SW480 (cell line): Measurements from ENCODE around the gene EXOC3L4.
"Not testable (repeated sequence)": the region's sequence is repeated elsewhere in the genome, so short reads cannot be mapped to it uniquely, and the experiment has no call there.

Experiments used
- DNase-seq: peaks from one replicate; pipeline ENCODE4 v3.0.0-alpha.2; 2016; ENCODE audit warnings: low spot score

EXOC3L4 gene

DNA sequence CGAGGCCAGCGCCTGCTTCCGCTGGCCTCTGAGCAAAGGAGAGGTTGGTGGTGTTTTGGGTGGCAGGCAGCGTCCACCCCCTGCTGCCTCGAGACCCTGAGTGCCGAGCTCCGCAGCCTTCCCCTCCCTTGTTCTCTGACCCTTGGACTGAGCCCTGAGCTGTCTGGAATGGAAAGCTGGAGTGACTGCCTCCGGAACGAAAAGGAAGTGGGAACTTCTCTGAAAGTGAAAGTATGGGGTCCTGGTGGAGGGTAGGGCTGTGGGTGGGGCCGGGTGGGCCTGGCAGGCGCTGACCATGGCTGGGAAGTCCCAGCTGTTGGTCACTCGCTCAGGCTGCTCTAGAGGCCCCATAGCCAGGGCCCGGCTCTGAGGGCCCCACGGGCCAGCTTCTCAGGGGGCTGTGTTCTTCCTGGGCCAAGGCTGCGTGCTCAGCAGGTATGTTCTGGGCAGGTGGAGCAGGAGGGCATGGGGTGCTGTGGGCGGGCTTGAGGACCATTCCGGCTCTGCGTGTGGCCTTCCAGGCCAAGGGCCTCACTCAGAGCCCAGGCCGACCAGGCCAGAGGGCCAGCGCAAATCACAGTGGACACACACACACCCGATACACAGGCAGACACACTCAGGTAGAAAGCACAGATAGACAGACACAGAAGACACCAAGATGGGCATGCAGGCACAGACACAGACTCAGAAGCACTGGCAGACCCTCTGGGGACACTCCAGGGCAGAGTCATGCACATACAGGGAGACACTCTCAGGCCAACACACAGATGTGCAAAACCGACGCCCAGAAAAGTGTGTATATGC is at the start of gene EXOC3L4:
Gene EXOC3L4, plus strand, starts transcription at position 320 of the 804 bp plus-strand sequence. CDS start 5,495 bp downstream, outside the sequence.
- DNase-seq: no peak

DNA sequence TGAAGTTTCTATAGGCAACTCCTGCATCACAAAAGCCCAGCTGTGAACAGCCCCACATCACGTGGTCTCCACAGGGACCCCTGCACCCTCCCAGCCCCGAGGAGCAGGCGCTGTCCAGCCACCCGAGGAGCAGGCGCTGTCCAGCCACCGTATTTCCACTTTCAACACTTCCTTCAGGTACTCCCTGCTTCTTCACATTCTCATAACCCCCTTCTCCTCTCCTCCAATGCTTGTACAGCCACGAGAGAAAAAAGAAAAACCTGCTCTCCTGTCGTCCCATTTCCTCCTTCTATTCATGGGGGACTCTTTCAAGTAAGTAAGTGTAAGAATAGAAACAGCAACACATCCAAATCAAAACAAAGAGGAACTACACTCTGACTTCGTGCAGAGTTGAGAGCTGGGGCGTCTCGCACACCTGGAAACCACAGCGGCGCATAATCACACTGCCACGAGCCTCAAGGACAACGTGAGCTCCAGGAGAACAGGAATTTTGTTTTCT is 49.1 kb upstream of the EXOC3L4 start:
- no peak for DNase-seq

DNA sequence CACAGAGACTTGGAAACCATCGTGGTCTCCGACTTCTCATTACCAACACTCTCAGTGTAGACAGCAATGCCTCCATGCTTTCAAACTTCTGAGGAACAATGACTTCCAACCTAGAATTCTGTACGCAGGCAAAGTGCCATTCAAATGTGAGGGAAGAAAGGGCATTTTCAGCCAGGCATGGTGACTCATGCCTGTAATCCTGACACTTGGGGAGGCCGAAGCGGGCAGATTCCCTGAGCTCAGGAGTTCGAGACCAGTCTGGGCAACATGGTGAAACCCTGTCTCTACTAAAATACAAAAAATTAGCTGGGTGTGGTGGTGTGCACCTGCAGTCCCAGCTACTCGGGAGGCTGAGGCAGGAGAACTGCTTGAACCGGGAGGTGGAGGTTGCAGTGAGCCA is 47.1 kb upstream of the EXOC3L4 start:
- not testable (repeated sequence) for DNase-seq

DNA sequence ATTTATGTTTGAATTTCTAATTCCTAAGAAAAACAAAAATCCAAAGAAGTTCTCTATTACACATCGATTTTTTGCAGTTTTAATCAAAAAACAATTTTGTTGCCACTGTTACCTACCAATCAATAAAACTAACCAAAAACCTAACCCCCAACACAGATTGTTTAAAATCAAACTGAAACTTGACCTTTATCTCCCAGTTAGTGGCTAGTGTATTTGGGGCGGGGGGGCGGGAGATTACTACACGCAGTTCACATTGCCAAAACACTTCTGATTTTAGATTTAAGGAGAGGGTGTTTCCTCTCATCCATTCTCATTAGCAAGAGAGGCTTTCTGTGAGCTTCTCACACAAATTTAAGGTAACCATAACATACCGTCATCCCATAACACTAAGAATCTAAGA is 43.6 kb upstream of the EXOC3L4 start:
- DNase-seq: no peak

DNA sequence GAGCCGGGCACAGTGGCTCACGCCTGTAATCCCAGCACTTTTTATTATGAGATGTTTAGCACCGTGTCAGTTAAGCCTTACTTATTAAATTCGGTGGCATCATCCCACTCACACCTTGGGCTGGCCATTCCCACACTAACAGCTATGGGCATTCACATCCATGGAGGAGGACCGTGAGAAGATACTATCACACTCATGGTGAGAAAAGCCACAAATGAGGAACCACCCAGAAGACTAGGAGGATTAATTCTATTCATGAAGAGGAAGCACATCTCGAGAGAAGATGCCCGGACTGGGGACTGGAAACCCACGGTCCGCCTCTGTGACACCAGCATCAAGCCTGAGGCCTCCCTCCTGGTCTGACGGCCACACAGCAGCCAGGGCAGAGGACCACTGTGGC is 42.1 kb upstream of the EXOC3L4 start:
- no peak for DNase-seq

DNA sequence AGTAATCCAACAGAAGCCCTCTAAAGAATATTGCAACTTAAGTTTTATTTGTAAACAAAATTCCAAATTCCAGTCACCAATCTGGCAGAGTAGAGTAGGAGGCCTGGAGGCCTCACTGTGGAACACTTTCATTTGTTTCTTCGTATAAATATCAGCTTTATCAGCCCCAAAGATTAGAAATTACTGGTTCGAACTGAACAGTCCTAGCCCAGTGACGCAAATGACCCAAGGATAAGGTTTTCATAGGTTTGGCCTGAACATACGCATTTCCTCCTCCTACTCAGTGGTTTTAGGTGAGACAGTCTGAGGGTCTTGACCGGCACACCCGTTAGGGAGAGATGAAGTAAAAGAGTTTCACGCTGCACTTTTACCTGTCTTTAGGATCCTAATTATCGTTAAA is 38.8 kb upstream of the EXOC3L4 start:
- DNase-seq: no peak

DNA sequence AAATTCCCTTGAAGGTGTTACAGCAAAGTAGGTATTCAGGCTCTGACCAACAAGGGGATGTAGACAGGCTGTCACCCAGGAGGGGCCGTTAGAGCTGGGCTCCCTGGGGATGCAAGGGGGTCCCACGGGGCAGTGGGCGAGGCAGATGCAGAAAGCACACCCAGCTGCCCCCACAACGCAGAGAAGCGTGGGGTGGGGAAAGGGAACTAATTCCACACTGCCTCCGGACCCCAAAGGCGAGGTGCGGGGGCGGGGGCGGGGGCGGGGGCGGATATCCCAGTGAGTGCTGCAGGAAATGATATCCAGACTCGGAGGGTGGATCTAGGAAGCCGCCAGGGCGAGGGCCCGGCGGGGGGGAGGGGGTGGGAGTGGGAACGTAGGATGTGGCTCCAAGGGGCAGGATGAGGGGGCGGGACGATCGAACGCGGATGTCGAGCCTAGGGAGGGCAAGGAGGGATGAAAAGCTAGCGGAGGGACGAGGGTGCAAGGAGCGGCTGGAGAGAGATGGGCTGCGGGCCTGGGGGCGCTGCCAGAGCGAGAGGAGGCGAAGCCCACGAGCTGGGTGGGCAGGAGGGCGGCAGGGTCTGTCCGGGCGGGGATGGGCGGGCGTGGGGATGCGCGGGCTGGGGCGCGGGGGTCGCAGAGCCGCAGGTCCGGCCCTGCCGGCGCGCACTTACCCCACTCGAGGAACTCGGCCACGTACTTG is 38.0 kb upstream of the EXOC3L4 start:
- DNase-seq: peak; percentile 49

DNA sequence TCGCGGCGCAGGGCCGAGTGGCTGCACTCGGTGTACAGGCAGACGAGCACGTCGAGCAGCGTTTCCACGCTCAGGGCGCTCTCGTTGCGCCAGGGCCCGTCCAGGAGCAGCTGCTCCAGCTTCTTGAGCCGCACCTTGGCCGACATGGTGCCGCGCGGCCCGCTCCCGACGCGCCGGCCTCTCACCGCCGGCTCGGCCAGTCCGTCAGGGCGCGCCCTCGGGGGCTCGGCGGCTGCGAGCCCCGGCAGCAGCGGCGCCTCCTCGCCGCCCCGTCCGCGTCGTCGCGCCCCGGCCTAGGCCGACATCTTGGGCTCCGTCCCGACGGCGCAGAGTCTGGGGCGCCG is 37.5 kb upstream of the EXOC3L4 start:
- peak; percentile 41 for DNase-seq

DNA sequence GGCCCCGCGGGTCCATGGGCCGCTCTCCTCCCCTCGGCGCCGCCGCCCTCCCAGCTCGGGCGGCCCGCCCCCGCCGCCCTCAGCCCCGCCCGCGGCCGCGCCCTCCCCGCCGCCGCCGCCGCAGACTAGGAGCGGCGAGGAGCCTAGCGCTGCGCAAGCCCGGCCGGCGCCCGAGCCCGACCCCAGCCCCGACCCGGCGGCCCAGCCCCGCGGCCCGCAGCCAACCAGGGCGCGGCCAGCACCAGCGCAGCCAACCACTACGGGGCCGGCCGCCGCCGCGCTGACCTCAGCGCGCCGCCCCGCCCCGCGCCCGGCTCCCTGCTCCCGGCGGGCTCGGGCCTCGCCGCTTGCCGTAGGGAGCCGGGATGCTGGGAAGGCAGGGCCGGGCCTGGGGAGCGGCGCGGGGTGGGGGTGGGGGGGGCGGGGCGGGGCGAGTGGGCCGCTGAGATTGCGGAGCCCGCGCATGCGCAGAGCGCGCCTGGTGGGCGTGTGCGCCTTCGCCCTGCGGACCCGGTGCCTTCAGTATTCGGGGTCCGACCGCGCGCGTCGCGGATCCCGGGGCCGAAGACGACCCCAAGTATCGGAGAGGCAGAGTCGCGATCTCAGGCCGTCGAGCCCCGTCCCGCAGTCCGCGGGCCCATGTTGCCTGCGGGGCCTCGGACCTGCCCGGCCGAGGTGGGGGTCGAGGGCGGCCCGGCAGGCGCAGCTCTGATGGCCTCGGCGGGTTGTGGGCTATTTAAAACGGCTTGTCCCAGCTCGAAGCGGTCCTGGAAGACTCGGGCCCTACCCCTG is 37.0 kb upstream of the EXOC3L4 start, which contains the start of gene CDC42BPB:
Gene CDC42BPB, minus strand, starts transcription at position 178 of the 792 bp plus-strand sequence. CDS start 376 bp downstream, outside the sequence.
- peak; percentile 92 for DNase-seq

DNA sequence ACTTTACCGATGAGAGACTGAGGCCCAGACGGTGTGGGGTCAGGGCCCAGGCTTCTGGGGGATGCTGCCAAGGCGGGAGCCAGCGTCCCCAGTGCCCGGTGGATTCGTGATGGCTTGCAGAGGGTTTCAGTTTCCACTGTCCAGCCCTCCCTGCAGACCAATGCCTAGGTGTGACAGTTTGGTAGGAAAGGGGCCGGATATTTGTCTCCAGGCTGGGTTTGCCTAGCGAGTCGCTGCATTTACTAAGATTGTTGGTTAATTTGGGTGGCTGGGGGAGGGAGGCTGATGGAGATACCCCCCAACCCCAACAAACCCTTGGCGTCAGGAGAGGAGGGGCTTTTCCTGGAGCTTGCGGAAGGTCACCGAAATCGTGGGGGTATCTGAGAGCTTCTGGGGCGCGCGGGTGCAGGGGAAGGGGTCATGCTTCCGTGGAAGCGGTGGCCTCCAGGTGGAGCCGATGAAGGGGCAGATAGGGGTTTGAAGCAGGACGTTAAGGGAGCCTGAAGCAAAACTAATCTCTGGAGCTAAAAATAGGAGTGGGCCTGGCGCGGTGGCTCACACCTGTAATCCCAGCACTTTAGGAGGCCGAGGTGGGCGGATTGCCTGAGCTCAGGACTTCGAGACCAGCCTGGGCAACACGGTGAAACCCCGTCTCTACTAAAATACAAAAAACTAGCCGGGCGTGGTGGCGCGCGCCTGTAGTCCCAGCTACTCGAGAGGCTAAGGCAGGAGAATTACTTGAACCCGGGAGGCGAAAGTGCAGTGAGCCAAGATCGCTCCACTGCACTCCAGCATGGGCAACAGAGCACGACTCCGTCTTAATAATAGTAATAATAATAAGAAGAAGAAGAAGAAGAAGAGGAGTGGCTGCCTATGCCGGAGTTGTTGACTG is 36.1 kb upstream of the EXOC3L4 start:
- DNase-seq: no peak

DNA sequence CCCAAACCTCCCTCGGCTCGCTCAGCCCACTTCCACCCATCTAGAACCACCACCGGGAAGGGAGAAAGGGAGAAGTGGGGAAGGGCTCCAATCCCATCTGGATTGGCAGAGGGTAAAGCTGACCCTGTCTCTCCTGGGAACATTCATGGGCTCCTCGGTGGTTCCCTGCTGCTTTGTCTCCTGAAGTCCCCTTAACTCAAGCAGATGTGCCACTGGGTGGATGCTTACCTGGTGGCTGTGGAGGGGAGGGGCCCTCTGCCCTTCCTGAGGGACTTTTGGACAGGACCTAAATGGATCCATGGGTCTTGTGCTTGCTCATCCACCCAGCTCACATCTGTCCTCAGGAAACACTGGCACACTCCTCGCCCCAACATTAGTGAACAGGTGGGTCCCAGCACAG is 35.0 kb upstream of the EXOC3L4 start:
- no peak for DNase-seq

DNA sequence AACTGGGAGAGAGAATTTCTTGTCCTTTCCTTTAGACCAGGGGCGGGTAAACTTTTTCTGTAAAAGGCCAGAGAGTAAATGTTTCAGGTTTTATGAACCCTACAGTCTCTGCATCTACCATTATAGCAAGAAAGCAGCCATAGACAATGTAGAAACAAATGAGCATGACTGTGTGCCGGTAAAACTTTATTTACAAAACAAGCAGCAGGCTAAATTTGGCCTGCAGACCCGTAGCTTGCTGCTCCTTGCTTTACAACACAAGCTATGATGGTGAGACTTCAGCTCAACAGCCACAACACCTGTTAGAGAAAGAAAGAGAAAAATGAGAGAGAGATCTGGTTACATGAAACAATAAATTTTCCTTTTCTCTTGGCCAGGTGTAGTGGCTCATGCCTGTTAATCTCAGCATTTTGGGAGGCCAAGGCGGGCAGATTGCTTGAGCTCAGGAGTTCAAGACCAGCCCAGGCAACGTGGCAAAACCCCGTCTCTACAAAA is 33.0 kb upstream of the EXOC3L4 start:
- no peak for DNase-seq

DNA sequence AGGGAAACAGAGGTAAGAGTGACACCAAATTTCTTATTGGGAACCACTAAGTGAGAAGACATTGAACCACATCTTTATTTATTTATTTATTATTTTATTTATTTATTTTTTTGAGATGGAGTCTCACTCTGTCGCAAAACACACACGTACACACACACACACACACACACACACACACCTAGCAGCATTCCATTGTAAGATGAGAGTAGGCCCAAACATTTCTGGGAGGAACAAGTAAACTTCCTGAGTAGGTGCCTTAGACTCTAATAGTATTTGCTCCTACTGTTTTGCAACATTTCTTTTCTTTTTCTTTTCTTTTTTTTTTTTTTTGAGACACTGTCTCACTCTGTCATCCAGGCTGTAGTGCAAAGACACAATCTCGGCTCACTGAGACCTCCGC is 30.1 kb upstream of the EXOC3L4 start:
- DNase-seq: no peak

DNA sequence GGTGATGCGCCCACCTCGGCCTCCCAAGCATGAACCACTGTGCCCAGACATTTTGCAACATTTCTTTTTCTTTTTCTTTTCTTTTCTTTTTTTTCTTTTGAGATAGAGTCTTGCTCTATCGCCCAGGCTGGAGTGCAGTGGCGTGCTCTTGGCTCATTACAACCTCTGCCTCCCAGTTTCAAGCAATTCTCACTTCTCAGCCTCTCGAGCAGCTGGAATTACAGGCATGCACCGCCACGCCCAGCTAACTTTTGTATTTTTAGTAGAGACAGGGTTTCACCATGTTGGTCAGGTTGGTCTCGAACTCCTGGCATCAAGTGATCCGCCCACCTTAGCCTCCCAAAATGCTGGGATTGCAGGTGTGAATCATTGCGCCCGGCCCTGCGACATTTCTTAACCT is 29.5 kb upstream of the EXOC3L4 start:
- DNase-seq: no peak

DNA sequence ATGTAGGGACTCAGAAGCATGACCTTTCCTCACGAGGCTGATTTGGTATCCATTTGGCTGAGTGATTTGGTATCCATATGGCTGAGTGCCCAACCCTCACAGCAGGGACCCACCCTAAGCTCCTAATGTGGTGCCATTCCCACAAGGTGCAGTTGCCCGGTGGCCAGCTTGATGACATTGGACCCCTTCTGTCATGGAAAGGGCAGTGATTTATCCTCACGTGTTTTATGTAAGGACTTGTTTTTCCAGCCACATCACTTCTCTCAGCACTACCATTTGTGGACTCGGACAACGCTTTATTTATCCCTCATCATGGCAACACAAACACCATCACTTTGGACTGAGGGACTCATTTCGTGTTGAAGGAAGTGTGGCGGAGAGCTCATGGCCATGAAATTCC is 28.7 kb upstream of the EXOC3L4 start:
- no peak for DNase-seq

DNA sequence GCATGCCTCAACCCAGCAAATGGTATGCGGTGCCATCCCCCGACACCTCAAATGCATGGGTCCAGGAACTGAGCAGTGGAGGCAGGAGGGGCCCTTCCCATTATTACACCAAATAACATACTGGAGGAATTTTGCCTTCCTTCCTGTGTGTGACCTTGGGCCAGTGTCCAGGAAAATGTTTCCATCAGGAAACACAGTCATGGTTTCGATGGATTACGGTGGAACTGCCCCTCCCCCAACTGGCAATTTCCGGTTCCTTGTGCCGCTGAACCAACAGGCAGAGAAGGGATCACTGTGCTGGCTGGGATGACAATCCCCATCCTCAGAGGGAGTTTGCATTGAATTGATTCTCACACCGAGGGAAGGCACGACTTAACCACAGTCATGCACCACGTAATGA is 28.1 kb upstream of the EXOC3L4 start:
- no peak for DNase-seq

DNA sequence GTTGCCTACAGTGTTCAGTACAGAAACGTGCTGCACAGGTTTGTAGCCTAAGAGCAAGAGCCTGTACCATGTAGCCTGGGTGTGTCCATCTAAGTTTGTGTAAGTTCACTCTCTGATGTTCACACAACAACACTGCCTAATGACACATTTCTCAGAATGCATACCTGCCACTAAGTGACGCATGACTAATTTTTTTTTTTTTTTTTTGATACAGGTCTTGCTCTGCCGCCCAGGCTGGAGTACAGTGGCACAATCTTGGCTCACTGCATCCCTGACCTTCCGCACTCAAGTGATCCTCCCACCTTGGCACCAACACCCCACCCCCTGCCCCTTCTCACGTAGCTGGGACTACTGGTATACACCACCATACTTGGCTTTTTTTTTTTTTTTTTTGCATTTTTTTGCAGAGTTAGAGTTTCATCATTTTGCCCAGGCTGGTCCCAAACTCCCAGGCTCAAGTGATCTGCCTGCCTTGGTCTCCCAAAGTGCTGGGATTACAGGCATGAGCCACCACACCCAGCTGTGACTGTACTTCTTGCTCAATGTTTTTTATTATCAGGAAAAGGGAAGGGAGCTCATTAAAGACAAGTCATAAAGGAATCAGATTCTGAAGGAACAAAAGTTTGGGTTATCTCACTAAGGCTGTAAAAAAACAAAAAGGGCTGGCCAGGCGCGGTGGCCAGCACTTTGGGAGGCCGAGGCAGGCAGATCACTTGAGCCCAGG is 27.1 kb upstream of the EXOC3L4 start:
- peak; percentile 95 for DNase-seq

DNA sequence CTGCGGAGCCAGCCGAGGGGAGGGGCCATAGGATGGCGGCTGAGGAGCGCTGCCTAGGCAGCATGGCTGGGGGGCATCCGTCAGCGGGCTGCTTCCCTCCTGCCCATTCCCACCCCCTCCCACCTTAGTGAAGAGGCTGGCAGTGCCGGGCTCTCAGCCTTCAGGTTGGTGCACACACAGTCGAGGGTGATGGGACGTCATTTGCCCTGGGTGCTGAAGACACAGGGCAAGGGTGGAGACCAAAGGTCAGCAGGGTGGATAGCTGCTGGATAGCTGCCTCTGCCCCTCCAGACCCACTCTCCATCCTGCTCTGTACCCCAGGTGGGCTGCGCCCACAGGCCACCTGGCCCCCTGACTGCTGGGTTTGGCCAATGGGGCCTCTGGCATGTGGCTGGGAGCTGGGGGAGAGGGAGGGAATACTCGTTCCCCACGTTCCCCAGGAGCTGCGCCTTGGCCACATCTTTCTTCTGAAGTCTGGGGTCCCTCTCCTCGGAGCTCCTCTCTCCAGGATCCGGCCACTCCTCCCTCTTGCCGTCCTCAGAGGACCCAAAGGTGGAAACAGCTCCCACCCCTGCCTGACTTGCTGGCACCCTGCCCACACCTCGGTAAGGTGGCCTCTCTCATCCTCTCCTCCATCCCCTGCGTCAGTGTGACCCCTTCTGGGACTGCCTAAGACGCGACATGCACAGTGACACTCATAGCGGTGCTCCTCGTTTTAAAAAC is 26.0 kb upstream of the EXOC3L4 start:
- no peak for DNase-seq

DNA sequence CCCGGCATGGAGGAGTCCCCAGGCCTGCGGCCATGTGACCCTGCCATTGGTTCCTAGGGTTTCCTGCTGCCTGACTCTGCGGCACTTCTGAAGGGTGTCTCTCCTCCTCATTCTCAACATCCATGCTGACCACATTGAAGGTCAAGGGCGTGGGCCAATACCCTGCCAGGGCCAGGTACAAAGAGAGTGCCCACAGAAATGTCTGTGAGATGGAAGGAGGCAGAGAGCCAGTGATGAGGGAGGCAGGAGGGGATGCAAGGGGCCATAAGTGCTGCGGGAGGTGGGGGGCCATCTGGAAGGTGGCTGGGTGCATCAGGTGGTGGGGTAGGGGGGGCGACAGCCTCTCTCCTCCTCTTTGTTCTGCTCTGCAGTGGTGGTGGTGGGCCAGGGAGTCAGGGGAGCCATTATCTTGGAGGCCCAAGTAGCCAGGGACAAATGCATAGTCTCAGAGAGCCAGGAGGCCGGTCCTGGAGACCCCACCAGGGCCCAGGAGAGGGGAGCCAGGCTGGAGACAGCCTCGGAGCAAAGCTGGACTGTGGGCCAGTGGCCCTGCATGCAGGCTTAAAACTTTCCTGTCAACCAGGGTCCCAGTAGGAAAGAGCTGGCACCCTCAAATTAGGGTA is 24.2 kb upstream of the EXOC3L4 start:
- no peak for DNase-seq
